Neutrophil (primary cell): Measurements from ENCODE around the gene DUOXA1.

Source experiments
- H3K27ac ChIP-seq: fragments of 200-600 bp; sonication (generic); 2 replicates; pipeline ENCODE4 v1.5.1; 2016; ENCODE audit warnings: mild to moderate bottlenecking, moderate library complexity
- H3K27me3 ChIP-seq: fragments of 200-600 bp; sonication (generic); 2 replicates; pipeline ENCODE4 v1.6.0; 2016; ENCODE audit warnings: mild to moderate bottlenecking
- H3K36me3 ChIP-seq: fragments of 200-600 bp; sonication (generic); 2 replicates; pipeline ENCODE4 v1.5.1; 2017
- H3K4me1 ChIP-seq, 2 experiments: fragments of 200-600 bp in 1 of 2; sonication (generic) in 1 of 2; 1 replicate in 1 of 2; 2 replicates in 1 of 2; pipeline versions ENCODE4 v1.5.1 to v1.6.1; 2013 to 2016; ENCODE audit warnings: low read depth in 1 of 2, low read length in 1 of 2, mild to moderate bottlenecking in 1 of 2, moderate library complexity in 1 of 2; ENCODE audit not compliant: control insufficient read depth in 1 of 2, insufficient read depth in 1 of 2
- H3K4me3 ChIP-seq, 2 experiments: fragments of 200-600 bp in 1 of 2; sonication (generic) in 1 of 2; 1 replicate in 1 of 2; 2 replicates in 1 of 2; pipeline ENCODE4 v1.5.1; 2013 to 2016; ENCODE audit warnings: low read depth in 1 of 2, low read length in 1 of 2, mild to moderate bottlenecking in 1 of 2, moderate library complexity in 1 of 2
- H3K9me3 ChIP-seq: fragments of 200-600 bp; sonication (generic); 2 replicates; pipeline ENCODE4 v1.5.1; 2016
- CTCF ChIP-seq: fragments of 200-600 bp; sonication (generic); IDR thresholded peaks from 2 replicates; pipeline ENCODE4 v1.5.1; 2016; ENCODE audit warnings: antibody characterized with exemption

Gene DUOXA1

GRCh38 chr15:45134682-45135604 is 5.3 kb upstream of the DUOXA1 start:
- TF ChIP-seq CTCF = no peak
- Histone ChIP-seq H3K4me1 (peaks cover 0 to 7% of the 10 kb centered on the region in 2 experiments), H3K9me3 (no peaks in the 10 kb centered on the region), H3K27me3 (peaks cover 82% of the 10 kb centered on the region), H3K27ac (no peak overlapping the region), H3K36me3 (no peaks in the 10 kb centered on the region), H3K4me3 (no peak overlapping the region)

- Histone ChIP-seq H3K4me1 (peaks cover 0 to 14% of the 10 kb centered on the region in 2 experiments), H3K4me3 (no peak overlapping the region), H3K36me3 (no peaks in the 10 kb centered on the region), H3K9me3 (no peaks in the 10 kb centered on the region), H3K27me3 (peaks cover 90% of the 10 kb centered on the region), H3K27ac (no peak overlapping the region)
- no peak for TF ChIP-seq CTCF
Measured at GRCh38 chr15:45134046-45134445, 4.4 kb upstream of the DUOXA1 start.

GRCh38 chr15:45133561-45133920 is 3.9 kb upstream of the DUOXA1 start:
- H3K27me3 ChIP-seq = peaks cover 96% of the 10 kb centered on the region
- no peak overlapping the region for H3K27ac ChIP-seq
- H3K36me3 ChIP-seq = no peaks in the 10 kb centered on the region

GRCh38 chr15:45132844-45133560 is 3.3 kb upstream of the DUOXA1 start:
- H3K27ac ChIP-seq = no peak overlapping the region
- H3K4me3 ChIP-seq = no peak overlapping the region
- peaks cover 0 to 14% of the 10 kb centered on the region in 2 experiments for H3K4me1 ChIP-seq
- TF ChIP-seq CTCF = no peak
- no peaks in the 10 kb centered on the region for H3K9me3 ChIP-seq
- no peaks in the 10 kb centered on the region for H3K36me3 ChIP-seq
- H3K27me3 ChIP-seq = peaks cover 98% of the 10 kb centered on the region

More at GRCh38 chr15:45133561-45133920, 3.9 kb upstream of the DUOXA1 start:
- Histone ChIP-seq H3K4me1 (peaks cover 0 to 14% of the 10 kb centered on the region in 2 experiments), H3K9me3 (no peaks in the 10 kb centered on the region), H3K4me3 (no peak overlapping the region)
- no peak for TF ChIP-seq CTCF

- Histone ChIP-seq H3K9me3 (no peaks in the 10 kb centered on the region), H3K27ac (no peak overlapping the region), H3K4me1 (peaks cover 0 to 14% of the 10 kb centered on the region in 2 experiments), H3K27me3 (peaks cover 99% of the 10 kb centered on the region), H3K36me3 (no peaks in the 10 kb centered on the region), H3K4me3 (no peak overlapping the region)
- TF ChIP-seq CTCF = no peak
Measured at GRCh38 chr15:45131510-45131909, 1.8 kb upstream of the DUOXA1 start.
